NCI-H146 treated with DMSO at 0.1 percent for 48 hours (cell line): ENCODE data around the gene SIRT3.
"Not testable (repeated sequence)": the region's sequence is repeated elsewhere in the genome, so short reads cannot be mapped to it uniquely, and the experiment has no call there.

ENCODE experiments used
- DNase-seq: peaks from one replicate; lab custom pipeline; 2025; ENCODE audit not compliant: unreplicated experiment; lab: John Stamatoyannopoulos, UW

Gene SIRT3

GRCh38 chr11:204587-205109, 31.5 kb downstream of the SIRT3 start:
- no peak for DNase-seq

- DNase-seq: no peak
These were observed 32.1 kb downstream of the SIRT3 start for GRCh38 chr11:203945-204586.

- DNase-seq: no peak
These were observed 32.8 kb downstream of the SIRT3 start for GRCh38 chr11:203056-203944.

GRCh38 chr11:202490-202889, 33.7 kb downstream of the SIRT3 start:
- no peak for DNase-seq

GRCh38 chr11:201966-202365, 34.2 kb downstream of the SIRT3 start:
- no peak for DNase-seq

- no peak for DNase-seq
These were observed 35.7 kb downstream of the SIRT3 start for GRCh38 chr11:200224-201003.

GRCh38 chr11:199782-200181, 36.4 kb downstream of the SIRT3 start:
- no peak for DNase-seq

- no peak for DNase-seq
These were observed 37.0 kb downstream of the SIRT3 start for GRCh38 chr11:199004-199581.

- DNase-seq: no peak
These were observed 37.8 kb downstream of the SIRT3 start for GRCh38 chr11:198236-198806.

- DNase-seq: no peak
These were observed 38.4 kb downstream of the SIRT3 start for GRCh38 chr11:197741-198235.

GRCh38 chr11:196786-197731, 39.1 kb downstream of the SIRT3 start:
- DNase-seq: no peak

GRCh38 chr11:193481-193880, 42.7 kb downstream of the SIRT3 start:
- DNase-seq: not testable (repeated sequence)

GRCh38 chr11:192674-193128, 43.4 kb downstream of the SIRT3 start, which contains the start of gene SCGB1C1:
SCGB1C1 (plus strand) TSS chr11:193078; CDS start chr11:193100, 22 bp downstream.
- not testable (repeated sequence) for DNase-seq

GRCh38 chr11:191490-192478, 44.4 kb downstream of the SIRT3 start:
- not testable (repeated sequence) for DNase-seq

- not testable (repeated sequence) for DNase-seq
These were observed 45.6 kb downstream of the SIRT3 start for GRCh38 chr11:190546-190945.

- DNase-seq: not testable (repeated sequence)
These were observed 46.3 kb downstream of the SIRT3 start for GRCh38 chr11:189843-190311.

GRCh38 chr11:189200-189783, 46.9 kb downstream of the SIRT3 start:
- DNase-seq: not testable (repeated sequence)
